GM21529 (cell line): Measurements from ENCODE around the gene SLAMF1.
"Not testable (repeated sequence)": the region's sequence is repeated elsewhere in the genome, so short reads cannot be mapped to it uniquely, and the experiment has no call there.

Experiments used
- ATAC-seq: cut with Tn5 transposase; IDR thresholded peaks from one replicate; pipeline ENCODE4 v1.9.1; 2021; ENCODE audit not compliant: unreplicated experiment

The SLAMF1 gene

DNA sequence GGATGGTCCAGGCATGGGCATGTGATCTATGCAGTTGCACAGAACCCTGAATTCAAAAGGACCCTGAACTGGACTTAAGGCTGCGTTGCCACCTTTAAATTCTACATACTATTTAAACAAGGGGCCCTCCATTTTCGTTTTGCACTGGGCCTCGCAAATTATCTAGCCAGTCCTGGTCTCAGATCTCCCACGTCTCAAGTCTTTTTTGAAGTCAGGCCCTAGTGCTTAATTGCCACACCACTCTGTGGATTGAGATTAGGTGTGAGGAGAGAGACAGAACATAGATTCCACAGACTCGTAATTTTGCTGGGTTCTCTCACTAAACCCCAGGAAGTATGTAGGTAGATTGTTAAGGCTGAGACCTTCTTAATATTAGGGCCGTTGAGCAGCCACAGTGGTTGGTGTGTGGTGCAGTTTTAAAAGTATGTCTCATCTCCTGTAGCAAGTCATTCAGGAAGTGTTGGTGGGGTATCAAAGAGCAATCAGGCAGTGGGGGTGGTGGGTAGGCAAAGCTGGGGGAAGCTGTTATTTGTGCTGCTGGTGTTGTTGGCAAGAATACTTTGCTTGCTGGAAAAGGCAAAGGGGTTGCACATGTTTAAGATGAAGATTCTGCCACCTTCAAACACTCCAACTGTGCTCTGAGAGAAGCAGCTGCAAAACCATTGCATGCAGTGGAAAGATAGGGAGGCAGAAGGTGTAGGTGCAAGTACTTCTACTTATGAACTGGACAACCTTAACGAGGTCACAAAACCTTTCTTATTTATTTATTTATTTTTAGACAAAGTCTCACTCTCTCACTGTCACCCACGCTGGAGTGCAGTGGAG, 78.8 kb downstream of the SLAMF1 start:
- ATAC-seq = no peak

GRCh38 chr1:160567341-160567740, 79.5 kb downstream of the SLAMF1 start:
- ATAC-seq = no peak

DNA sequence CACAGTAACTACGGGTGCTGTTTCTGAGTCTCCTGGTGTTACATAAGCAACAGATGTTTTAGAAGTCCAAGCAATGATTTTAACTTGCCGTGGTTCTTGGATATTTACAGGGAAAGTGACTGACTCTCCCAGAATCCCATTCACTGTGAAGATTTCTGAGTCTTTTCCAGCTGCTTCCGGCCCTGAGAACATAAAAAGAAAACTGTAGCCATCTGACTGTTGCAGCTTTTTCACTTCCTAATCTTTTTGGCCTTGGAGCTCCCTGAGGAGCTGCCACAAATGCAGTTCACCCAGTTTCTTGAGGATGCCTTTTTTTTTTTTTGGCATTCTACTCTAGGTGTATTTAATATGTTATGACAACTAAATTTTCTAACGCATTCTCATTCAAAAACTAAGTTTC, 81.3 kb downstream of the SLAMF1 start:
- ATAC-seq = no peak

DNA sequence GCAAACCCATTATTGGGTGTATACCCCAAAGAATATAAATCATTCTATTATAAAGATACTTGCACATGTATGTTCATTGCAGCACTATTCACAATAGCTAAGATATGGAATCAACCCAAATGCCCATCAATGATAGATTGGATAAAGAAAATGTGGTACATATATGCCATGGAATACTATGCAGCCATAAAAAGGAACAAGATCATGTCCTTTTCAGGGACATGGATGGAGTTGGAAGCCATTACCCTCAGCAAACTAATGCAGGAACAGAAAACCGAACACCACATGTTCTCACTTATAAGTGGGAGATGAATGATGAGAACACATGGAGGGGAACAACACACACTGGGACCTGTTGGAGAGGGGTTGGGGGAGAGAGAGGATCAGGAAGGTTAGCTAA, 83.6 kb downstream of the SLAMF1 start:
- ATAC-seq = not testable (repeated sequence)

GRCh38 chr1:160562745-160563144, 84.1 kb downstream of the SLAMF1 start:
- not testable (repeated sequence) for ATAC-seq

DNA sequence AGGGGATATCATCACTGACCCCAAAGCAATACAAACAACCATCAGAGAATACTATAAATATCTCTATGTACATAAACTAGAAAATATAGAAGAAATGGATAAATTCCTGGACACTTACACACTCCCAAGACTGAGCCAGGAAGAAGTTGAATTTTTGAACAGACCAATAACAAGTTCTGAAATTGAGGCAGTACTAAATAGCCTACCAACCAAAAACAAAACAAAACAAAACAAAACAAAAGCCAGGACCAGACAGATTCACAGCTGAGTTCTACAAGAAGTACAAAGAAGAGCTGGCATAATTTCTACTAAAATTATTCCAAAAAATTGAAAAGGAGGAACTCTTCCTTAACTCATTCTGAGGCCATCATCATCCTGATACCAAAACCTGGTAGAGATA, 86.0 kb downstream of the SLAMF1 start:
- ATAC-seq = no peak

DNA sequence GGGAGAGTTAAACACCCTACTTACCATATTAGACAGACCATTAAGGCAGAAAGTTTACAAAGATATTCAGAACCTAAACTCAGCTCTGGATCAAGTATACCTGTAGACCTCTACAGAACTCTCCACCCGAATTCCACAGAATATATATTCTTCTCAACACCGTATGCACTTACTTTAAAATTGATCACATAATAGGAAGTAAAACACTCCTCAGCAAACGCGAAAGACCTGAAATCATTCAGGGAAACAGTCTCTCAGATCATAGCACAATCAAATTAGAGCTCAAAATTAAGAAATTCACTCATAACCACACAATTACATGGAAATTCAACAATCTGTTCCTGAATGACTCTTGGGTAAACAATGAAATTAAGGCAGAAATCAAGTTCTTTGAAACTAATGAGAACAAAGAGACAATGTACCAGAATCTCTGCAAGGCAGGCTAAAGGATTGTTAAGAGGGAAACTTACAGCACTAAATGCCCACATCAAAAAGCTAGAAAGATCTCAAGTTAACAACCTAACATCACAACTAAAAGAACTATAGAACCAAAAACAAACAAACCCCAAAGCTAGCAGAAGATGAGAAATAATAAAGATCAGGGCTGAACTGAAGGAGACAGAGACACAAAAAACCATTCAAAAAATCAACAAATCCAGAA, 86.7 kb downstream of the SLAMF1 start:
- no peak for ATAC-seq

DNA sequence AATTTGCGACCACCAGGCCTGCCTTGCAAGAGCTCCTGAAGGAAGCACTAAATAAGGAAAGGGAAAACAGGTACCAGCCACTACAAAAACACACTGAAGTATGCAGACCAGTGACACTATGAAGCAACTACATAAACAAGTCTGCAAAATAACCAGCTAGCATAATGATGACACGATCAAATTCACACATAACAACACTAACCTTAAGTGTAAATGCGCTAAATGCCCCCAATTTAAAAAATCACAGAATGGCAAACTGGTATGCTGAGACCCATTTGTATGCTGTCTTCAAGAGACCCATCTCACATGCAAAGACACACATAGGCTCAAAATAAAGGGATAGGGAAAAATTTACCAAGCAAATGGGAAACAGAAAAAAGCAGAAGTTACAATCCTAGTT, 87.4 kb downstream of the SLAMF1 start:
- not testable (repeated sequence) for ATAC-seq

- no peak for ATAC-seq
Measured at GRCh38 chr1:160558660-160559380, 88.0 kb downstream of the SLAMF1 start.
